NCI-H128 (cell line): ENCODE measurements around the gene DIPK1C.

Source experiments
- DNase-seq: peaks from one replicate; lab custom pipeline; 2025; ENCODE audit not compliant: unreplicated experiment; lab: John Stamatoyannopoulos, UW

The DIPK1C gene

DNA sequence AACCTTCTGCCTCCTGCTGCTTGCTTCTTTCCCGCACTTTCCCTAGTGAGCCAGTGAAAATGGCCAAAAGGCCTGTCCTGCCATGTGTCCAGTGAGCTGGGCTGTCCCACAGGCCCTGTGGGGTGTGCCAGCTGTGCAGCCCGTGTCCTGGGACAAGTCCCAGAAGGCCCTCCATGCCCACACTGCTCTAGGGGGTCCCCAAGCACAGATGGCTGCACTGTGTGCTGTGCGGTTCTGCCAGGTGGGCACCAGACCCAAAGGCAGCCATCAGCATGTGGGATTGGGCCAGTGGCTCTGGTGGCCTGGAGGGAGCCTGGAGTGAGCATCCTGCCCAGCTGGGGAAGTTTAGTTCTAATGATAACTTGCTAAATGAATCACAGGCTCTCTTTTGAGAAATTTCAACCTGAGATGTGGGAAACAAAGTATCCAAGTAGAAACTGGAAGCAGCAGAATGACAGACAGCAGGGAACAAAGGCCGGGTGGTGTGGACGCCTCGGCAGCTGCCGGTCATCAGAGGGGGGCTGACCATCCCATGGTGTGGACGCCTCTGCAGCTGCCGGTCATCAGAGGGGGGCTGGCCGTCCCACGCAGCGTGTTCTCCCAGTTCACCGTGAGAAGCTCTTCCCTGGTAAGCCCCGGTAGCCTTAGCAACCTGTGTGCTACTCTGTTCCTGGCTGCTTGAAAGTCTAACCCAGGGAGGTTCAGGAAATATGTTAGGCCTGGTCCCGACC lies 29.2 kb upstream of the DIPK1C start:
- no peak for DNase-seq

- no peak for DNase-seq
Measured at GRCh38 chr18:74482697-74483096, 25.6 kb upstream of the DIPK1C start.

GRCh38 chr18:74480149-74480651 lies 23.1 kb upstream of the DIPK1C start:
- no peak for DNase-seq

GRCh38 chr18:74479486-74480148 lies 22.5 kb upstream of the DIPK1C start:
- no peak for DNase-seq

DNA sequence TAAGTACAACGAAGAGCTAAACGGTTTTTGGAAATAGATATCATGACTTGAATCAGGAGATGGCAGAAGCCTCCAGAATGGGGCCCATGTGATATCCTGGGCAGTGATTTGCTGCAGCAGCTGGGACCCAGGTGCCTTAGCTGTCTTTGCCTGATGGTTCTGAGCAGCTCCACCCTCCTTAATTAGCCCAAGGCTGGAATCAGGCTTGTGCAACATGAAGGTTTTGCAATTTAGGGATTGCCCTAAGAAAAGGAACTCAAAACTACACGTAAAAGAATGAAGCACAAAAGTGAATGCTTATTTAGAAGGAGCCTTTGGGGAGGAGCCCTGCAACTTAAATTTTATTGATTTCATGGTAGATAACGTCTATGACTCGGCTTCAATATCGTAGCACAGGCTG lies 21.8 kb upstream of the DIPK1C start:
- DNase-seq, result no peak

DNA sequence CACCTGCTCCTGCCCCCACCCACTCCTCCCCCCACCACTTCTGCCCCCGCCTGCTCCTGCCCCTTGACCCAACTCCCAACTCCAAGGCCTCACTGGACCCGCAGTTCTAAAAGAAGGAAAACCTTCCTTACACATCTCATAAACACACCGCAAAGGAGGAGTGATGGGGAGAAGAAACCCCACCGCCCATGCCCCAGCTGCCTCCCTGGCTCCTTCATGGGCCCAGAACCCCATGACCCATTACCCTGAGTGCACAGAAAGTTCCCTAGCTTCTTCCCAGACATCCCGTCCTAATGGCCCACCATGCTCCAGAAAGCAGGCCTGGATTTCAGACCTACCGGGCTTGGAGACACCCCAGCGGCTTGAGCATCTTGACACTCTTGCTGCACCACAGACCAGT lies 21.2 kb upstream of the DIPK1C start:
- no peak for DNase-seq

DNA sequence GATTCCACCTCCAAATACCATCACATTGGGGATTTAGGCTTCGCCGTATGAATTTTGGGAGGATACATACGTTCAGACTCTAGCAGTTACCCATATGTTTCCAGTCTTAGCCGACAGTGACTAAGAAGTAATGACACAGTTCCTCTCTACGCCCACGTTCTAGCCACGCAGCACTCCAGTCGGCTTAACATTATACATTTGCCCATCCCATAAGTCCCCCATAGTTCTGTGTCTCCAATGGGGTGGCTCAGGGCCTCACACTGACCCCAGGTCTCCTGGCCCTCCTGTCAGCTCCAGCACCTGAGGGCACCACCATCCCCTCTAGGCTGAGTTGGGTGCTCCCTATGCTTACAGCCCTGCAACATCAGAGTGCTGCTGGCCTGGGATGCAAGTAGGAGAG lies 20.7 kb upstream of the DIPK1C start:
- no peak for DNase-seq

- no peak for DNase-seq
Measured at GRCh38 chr18:74476140-74476539, 19.0 kb upstream of the DIPK1C start.

DNA sequence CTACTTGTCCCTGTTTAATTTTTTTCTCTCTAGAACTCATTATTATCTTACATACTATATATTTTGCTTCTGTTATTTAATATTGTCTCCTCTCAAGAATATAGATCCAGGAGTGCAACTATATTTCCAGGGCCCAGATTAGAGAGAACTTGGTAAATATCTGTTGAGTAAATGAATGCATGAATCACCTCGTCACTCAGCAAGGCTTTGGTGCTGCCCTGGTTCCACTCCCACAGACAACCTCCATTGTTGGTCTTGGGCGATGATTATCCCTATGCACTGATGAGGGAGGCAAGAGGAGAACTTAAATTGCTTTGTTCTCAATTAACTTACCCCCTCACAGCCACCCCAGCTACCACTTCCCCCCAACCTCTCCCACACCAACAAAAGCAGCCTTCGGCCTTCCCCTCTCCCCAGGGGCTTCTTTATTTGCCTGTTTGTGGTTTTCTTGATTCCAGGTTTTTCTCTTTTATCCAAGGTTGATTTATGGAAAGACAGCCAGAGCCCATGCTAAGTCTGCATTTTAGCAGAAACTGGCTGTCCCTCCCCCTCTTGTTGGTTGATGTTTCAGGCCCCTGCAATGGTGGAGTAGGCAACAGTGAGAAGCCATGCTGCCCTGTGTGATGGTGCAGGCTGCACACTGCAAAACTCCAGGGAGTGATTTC lies 17.0 kb upstream of the DIPK1C start:
- DNase-seq, result no peak

GRCh38 chr18:74472312-74472711 lies 15.2 kb upstream of the DIPK1C start:
- no peak for DNase-seq

DNA sequence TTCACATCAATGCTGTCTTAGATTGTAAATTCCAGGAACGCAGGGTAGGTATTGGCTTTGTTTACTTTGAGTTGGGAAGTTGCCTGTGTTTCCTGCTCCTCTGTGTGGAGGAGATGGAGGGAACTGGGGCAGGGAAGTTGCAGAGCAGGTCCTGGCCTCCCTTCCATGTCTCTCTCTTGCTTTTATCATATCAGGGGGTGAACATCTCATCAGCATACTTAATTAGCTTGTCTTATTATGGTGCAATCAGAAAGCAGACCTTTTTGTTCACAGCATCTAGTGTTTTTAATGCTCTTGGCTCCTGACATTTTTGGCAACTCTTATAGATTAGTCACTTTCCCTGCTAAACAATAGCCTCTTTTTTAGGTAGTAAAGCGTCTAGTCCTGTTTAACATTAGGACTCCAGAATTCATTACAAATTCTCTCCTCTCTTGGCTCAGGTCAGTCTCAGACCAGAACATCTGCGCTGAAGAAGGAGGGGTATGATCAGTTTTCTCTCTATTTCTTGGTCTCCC lies 11.5 kb upstream of the DIPK1C start:
- DNase-seq, result no peak

DNA sequence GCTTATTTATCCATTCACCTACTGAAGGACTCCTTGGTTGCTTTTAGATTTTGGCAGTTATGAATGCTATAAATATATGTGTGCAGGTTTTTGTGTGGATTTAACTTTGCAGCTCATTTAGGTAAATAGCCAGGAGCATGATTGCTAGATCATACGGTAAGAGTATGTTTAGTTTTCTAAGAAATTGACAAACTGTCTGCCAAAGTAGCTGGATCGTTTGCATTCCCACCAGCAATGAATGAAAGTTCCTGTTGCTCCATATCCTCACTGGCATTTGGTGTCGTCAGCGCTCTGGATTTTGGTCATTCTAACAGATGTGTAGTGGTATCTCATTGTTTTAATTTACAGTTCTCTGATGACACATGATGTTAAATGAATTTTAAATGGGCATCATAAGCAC lies 8.7 kb upstream of the DIPK1C start:
- DNase-seq, result no peak

DNA sequence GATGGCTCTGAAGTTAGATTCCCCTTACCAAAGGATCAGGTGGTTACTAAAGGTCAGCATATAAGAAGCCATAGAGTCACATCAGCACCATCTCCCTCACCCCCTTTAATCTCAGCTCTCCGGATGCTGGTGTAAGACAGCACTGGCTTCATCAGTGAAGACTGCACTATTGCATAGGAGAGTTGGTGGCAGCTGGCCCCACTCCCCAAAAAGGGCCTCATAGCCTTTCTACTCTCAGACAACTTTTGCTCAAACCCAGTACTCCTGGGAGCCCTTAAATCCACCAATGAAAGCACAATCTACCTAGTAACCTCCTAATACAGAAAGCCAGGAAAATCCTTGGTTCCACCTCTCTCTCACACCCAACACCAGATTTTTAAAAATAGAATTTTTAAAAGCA lies 6.9 kb upstream of the DIPK1C start:
- DNase-seq, result no peak

DNA sequence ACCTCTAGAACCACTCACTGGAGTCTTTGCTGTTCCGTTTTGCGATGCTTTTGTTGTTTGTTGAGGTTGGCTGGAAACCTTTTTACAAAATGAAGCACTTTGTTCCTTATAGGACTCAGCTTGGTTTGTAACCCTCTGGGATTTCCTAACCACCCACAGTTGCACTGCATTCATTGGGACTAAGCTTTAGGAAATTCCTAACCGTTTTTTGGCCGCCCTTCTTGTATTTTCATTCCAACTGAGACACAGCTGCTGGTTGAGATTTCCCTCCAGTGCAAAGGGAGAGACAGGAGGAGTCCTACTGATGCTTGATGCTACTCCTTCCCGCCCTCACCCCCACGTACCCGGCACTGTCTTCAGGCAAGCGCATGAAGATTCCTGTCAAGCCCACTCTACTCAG lies 6.1 kb upstream of the DIPK1C start:
- DNase-seq, result no peak

DNA sequence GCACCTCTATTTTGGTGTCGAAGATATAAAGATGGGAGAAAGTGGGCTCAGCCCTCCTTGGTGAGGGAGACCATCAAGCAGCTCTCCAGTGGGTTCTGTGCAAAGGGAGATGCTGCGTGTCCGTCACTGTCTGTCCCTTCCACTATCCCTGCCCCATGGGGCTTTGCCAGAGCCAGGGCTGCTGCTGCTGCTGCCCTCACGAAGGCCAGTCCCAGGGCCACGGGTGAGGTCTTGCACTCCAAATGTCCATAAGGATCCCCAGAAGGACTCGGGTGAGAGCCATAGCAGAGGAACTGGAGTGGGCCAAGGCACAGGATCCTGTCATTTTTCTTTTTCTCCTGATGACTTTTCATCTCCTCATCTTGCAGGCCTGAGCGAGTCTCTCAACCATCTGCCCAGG lies 3.7 kb upstream of the DIPK1C start:
- DNase-seq, result no peak

GRCh38 chr18:74459889-74460288 lies 2.8 kb upstream of the DIPK1C start:
- no peak for DNase-seq

- no peak for DNase-seq
Measured at GRCh38 chr18:74457725-74458421, 765 bp upstream of the DIPK1C start.

GRCh38 chr18:74456349-74457042 lies 612 bp downstream of the DIPK1C start:
- DNase-seq, result no peak

- DNase-seq, result no peak
Measured at GRCh38 chr18:74456017-74456348, 1.1 kb downstream of the DIPK1C start.

GRCh38 chr18:74455386-74455785 lies 1.7 kb downstream of the DIPK1C start:
- DNase-seq, result no peak

DNA sequence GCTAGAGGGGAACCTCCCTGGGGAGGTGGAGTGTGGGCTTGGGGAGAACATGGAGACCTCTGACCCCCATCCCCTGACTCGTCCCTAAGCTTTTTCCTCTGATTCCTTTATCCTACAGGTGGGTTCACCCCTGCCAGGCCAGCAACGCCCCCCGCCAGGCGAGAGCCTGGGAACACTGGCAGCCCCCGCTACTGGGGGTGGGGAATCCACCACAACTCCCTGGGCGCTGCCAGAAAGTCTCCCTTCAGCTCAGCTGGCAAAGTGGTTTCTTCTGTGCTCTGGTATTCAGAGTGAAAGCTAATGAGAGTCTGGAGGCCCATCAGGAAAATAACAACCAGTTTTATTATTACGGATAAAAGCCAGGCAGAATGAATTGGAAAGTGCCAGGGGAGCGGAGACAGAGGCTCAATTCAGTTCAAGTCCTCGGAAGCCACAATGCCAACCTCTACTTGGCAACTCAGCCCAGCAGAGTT lies 2.8 kb downstream of the DIPK1C start:
- no peak for DNase-seq
